Lower leg skin (tissue), 4 donors: ENCODE measurements around the gene MRPL49. TPM values are rescaled to one million over a fixed set of nuclear protein-coding genes. Genes with fewer than 3 reads are reported as not detected.

Experiments
- DNase-seq, 2 donors: peaks; one replicate each; pipeline ENCODE4 v3.0.0-alpha.2; 2019; ENCODE audit warnings: low spot score in 2 of 2
- H3K4me3 ChIP-seq: fragments of 200-600 bp; sonication (generic); 2 replicates; pipeline ENCODE4 v1.5.1; 2017; ENCODE audit warnings: mild to moderate bottlenecking, low read depth; ENCODE audit not compliant: poor library complexity, severe bottlenecking
- POLR2A ChIP-seq, 2 donors: fragments of 450-650 bp; IDR thresholded peaks; one replicate each; pipeline ENCODE4 v1.6.1; 2016 to 2017; ENCODE audit warnings: antibody characterized with exemption in 2 of 2, mild to moderate bottlenecking in 1 of 2, moderate library complexity in 1 of 2
- WGBS, 2 donors: methylation state at CpG; one replicate each; pipeline ENCODE4 v1.1.5; 2018; 5-methylcytosine and 5-hydroxymethylcytosine counted together
- intact Hi-C: fragments of 100-400 bp; cut with DNase I; formaldehyde crosslinking; loops from one replicate; pipeline ENCODE4 v1.15.0; 2023; ENCODE audit warnings: low total_unique reads
- total RNA-seq, 4 donors: library from RNA; depleted of rRNA; stranded (reverse); fragments of >200 nt; gene quantifications; one replicate each; pipeline ENCODE4 v1.1.0, GENCODE V29; 2016
- TF ChIP-seq, protein P1 (sequence below), 3 donors: fragments of 450-650 bp; IDR thresholded peaks; one replicate each; pipeline ENCODE4 v1.5.1; 2016; ENCODE audit warnings: antibody characterized with exemption in 3 of 3, mild to moderate bottlenecking in 3 of 3, moderate library complexity in 2 of 3

The MRPL49 gene
- total RNA-seq, 4 donors from 2014 or later, result 61.0 to 107 (median 82.4) TPM

DNA sequence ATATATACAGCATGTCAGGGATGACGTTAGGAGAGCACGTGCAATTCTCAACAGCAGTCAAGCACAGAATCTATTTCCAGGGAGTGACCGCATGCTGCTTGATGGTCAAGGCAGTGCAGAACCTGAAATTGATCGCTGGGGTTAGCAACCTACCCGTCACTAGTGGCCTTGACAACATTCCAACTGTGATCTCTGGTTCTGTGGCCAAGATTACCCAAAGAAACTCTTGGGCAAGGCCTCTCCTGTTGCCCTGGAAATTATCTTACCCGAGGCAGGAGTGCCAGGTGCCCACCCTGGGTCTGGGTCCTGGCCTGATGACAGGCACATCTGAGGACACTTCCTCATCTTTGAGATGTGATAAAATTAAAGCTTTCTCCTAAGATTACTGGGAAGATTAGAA, 8.3 kb upstream of the MRPL49 start:
- WGBS, 2 donors, result 71 to 78% methylated on average over 6 of the region's 6 CpGs
- no peak overlapping the region for H3K4me3 ChIP-seq
- intact Hi-C loops, result loop anchor here (5.0 kb wide), 1 partner anchor 267 kb away; no protein-coding TSS in a partner anchor
- DNase-seq, result no peak
- TF ChIP-seq, protein P1, sequence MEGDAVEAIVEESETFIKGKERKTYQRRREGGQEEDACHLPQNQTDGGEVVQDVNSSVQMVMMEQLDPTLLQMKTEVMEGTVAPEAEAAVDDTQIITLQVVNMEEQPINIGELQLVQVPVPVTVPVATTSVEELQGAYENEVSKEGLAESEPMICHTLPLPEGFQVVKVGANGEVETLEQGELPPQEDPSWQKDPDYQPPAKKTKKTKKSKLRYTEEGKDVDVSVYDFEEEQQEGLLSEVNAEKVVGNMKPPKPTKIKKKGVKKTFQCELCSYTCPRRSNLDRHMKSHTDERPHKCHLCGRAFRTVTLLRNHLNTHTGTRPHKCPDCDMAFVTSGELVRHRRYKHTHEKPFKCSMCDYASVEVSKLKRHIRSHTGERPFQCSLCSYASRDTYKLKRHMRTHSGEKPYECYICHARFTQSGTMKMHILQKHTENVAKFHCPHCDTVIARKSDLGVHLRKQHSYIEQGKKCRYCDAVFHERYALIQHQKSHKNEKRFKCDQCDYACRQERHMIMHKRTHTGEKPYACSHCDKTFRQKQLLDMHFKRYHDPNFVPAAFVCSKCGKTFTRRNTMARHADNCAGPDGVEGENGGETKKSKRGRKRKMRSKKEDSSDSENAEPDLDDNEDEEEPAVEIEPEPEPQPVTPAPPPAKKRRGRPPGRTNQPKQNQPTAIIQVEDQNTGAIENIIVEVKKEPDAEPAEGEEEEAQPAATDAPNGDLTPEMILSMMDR (IDR thresholded peaks at IDR 0.05), result no peak
- TF ChIP-seq POLR2A (IDR thresholded peaks at IDR 0.05), result no peak

DNA sequence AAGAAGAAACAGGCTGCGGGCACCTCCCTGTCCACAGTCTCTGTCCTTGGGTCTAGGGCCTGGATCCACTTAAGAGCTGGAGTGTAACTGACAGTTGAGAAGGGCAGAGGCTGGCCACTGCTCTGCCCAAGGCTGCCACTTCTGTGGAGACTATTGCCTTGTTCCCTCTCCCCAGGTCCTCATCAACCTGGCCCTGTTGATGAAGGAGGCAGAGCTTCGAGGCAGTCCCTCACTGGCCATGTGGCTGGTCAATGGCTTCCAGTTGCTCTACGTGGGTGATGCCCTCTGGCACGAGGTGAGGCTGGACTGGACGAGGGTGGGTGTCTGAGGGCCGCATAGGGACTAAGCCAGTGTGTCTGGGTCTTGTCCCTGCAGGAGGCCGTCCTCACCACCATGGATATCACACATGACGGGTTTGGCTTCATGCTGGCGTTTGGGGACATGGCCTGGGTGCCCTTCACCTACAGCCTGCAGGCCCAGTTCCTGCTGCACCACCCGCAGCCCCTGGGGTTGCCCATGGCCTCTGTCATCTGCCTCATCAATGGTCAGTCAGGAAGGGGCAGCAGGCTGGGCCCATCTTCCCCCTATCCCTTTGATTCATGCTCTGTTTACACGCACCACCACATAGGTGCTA, 7.5 kb upstream of the MRPL49 start:
- DNase-seq, result no peak
- TF ChIP-seq, protein P1 (IDR thresholded peaks at IDR 0.05), result no peak
- no peak for TF ChIP-seq POLR2A (IDR thresholded peaks at IDR 0.05)
- 86 to 95% methylated on average over 9 to 10 of the region's 11 CpGs for WGBS, 2 donors
- intact Hi-C loops, result loop anchor here (5.0 kb wide), 1 partner anchor 267 kb away; no protein-coding TSS in a partner anchor
- H3K4me3 ChIP-seq, result no peak overlapping the region

DNA sequence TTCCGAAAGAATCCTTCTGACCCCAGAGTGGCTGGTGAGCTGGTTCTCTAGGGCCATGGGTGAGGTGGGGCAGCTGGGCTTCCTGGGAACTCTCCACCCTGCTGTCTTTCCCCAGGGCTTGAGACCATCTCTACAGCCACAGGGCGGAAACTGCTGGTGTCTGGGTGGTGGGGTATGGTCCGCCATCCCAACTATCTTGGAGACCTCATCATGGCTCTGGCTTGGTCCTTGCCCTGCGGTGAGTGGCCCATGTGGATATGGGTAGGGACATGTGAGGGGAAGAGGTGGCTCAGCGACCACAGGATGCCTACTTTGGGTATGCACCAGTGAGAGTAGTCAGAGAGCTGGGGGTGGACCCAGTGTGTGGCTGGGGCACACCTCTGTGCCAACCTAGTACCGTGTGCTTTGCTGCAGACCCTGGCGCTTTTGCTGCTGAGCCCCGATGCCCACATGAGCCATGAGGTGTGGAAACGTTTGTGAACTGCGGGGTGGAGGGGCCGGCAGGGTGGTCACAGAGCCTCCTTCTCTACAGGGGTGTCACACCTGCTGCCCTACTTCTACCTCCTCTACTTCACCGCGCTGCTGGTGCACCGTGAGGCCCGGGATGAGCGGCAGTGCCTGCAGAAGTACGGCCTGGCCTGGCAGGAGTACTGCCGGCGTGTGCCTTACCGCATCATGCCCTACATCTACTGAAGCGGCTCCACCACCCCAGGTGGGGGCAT, 6.6 kb upstream of the MRPL49 start:
- DNase-seq, result no peak
- no peak overlapping the region for H3K4me3 ChIP-seq
- intact Hi-C loops, result no loop called here
- 89 to 90% methylated on average over 21 of the region's 21 CpGs for WGBS, 2 donors
- TF ChIP-seq POLR2A (IDR thresholded peaks at IDR 0.05), result no peak
- TF ChIP-seq, protein P1 (IDR thresholded peaks at IDR 0.05), result no peak

DNA sequence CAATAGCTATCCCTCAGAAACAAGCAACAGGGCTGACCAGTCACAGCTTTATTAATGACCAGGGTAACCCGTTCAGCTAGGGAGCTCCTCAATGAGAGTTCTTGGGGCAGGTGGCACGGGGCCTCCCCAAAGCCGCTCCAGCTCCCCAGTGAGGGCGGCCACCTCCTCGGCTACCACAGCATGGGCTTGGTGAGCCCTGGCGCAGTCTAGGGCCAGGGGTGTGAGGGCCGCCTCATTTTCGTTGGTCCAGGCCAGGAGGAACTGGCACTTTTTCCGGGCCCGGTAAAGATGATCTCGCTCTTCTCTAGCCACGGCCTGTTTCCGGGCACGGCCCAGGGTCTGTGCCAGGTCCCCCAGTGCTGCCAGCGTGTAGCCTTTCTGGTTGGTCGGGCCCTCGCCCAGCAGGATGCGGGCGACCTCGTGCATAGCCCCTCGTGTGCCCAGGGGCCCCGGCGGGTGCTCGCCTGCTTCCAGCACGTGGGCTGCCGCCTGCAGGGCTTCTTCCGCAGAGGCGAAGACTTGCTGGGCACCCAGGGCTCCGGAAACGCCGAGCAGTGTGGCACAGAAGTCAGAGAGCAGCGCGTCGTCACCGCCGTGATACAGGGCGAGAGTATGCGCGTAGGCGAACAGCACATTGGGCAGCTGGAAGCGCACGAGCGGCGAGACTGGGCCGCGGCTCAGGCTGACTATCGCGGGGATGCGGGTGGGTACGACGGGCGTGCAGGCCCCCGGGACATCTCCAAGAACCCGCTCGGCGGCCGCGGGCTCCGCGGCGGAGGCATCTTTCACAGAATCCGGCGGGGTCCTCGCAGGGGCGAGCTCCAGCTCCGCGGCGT, 5.5 kb upstream of the MRPL49 start:
- H3K4me3 ChIP-seq, result peak overlapping the region; percentile 81
- intact Hi-C loops, result no loop called here
- TF ChIP-seq, protein P1 (IDR thresholded peaks at IDR 0.05), result no peak
- no peak for DNase-seq
- 15 to 73% methylated on average over 9 to 63 of the region's 68 CpGs for WGBS, 2 donors

DNA sequence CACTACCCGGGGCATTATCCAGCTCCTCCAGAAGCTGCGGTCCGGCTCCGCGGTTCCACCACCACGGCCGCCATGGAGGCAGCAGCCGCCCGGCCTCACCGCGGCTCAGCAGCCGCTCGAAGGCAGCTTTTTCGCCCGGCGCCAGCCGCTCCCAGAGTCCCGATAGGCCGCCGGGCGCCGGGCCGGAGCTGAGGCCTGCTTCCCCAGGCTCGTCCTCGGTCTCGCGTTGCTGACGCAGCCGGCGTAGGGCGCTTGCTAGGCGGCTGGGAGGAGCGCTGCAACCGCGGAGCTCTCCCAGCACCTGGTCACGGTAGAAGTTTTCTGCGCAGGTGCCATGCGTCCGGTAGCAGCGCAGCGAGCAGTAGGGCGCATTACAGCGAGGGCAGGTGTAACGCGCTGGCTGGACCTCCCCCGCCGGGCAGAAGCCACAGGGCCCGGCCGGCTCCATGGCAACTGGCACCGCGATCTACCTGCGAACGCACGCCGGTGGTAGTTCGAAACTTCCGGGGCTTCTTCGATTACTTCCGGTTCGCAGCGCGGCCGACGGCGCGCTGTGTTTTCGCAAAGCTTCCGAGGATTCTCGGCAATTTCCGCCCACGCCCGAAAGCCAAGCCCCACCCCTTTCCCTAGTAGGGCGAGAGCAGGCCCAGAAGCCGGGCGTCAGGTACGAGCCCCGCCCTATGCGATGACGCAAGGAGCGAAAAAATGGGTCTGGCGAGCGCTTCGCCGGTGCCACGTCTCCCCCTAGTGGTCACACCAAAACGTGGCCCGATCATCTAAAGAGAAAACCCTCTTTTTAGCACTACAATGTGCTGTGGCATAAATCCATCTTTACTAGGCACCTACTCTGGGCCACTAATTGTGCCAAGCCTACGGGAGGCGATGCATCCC, 4.7 kb upstream of the MRPL49 start, which contains the start of gene ZNHIT2:
Gene ZNHIT2 (minus strand): TSS at position 496 of the 891 bp plus-strand sequence. CDS start 48 bp downstream, at position 448.
- peak; percentile 99 to 100 for DNase-seq
- 0 to 1% methylated on average over 36 to 37 of the region's 89 CpGs for WGBS, 2 donors
- H3K4me3 ChIP-seq, result peak within 1 kb of the TSS; percentile 81
- TF ChIP-seq, protein P1 (IDR thresholded peaks at IDR 0.05), result peak in 1 of 3 donors; percentile 82
- no peak for TF ChIP-seq POLR2A (IDR thresholded peaks at IDR 0.05)
- intact Hi-C loops, result no loop called here
